IMR-90 (cell line): ENCODE data around the gene TTF2. TPM values are rescaled to one million over a fixed set of nuclear protein-coding genes. Genes with fewer than 3 reads are reported as not detected.

Experiments used
- ATAC-seq: fragments of 200-7000 bp; cut with Tn5 transposase; 2 replicates; pipeline ENCODE4 v1.9.1; 2020; ENCODE audit warnings: low read depth, mild to moderate bottlenecking, moderate library complexity
- BruUV-seq: library from RNA; stranded (reverse); fragments of 400-500 nt; replicated peaks from 2 replicates; lab custom pipeline; 2021; lab: Mats Ljungman, UMichigan
- CTCF ChIA-PET: fragments of 300-600 bp; formaldehyde crosslinking; extraction: SDS; loops from one replicate; lab custom pipeline; 2021; ENCODE audit warnings: antibody characterized with exemption; lab: Yijun Ruan, JAX
- POLR2A ChIA-PET: fragments of 300-600 bp; sonication (Branson Sonifier 250); formaldehyde crosslinking; loops from one replicate; lab custom pipeline; 2022; ENCODE audit warnings: antibody characterized with exemption; ENCODE audit not compliant: unreplicated experiment; lab: Charles Lee
- DNase-seq: peaks from one replicate; pipeline ENCODE4 v3.0.0; 2013
- H2AFZ ChIP-seq: replicated peaks from 2 replicates; pipeline ENCODE3; 2013; ENCODE audit warnings: low read length, mild to moderate bottlenecking; ENCODE audit not compliant: poor library complexity
- H2AK5ac ChIP-seq: 2 replicates; pipeline ENCODE4 v1.6.1; 2013; ENCODE audit warnings: low read depth, low read length, inconsistent platforms
- H2AK9ac ChIP-seq: replicated peaks from 2 replicates; pipeline ENCODE3; 2013; ENCODE audit warnings: mild to moderate bottlenecking, low read depth, low read length, moderate library complexity; ENCODE audit not compliant: poor library complexity
- H2BK120ac ChIP-seq: 2 replicates; pipeline ENCODE4 v1.6.1; 2013; ENCODE audit warnings: low read depth, low read length, inconsistent platforms
- H2BK15ac ChIP-seq: 3 replicates; pipeline ENCODE4 v1.6.1; 2013; ENCODE audit warnings: low read depth, low read length, inconsistent platforms
- H2BK20ac ChIP-seq: 2 replicates; pipeline ENCODE4 v1.6.1; 2013; ENCODE audit warnings: low read depth, mild to moderate bottlenecking, inconsistent platforms, low read length, moderate library complexity
- H2BK5ac ChIP-seq: 2 replicates; pipeline ENCODE4 v1.6.1; 2013; ENCODE audit warnings: mild to moderate bottlenecking, low read depth, low read length, inconsistent platforms; ENCODE audit not compliant: poor library complexity, severe bottlenecking
- H3K14ac ChIP-seq: replicated peaks from 2 replicates; pipeline ENCODE4 v1.6.1; 2013; ENCODE audit warnings: low read depth, low read length, inconsistent platforms
- H3K18ac ChIP-seq: 2 replicates; pipeline ENCODE4 v1.6.1; 2013; ENCODE audit warnings: low read depth, low read length, control low read depth
- H3K23ac ChIP-seq: 2 replicates; pipeline ENCODE4 v1.6.1; 2013; ENCODE audit warnings: low read depth, low read length, inconsistent platforms
- H3K27ac ChIP-seq: 2 replicates; pipeline ENCODE4 v1.5.1; 2013; ENCODE audit warnings: mild to moderate bottlenecking, control low read depth, low read length; ENCODE audit not compliant: insufficient read depth
- H3K27me3 ChIP-seq: 2 replicates; pipeline ENCODE4 v1.6.1; 2013; ENCODE audit warnings: low read length; ENCODE audit not compliant: control insufficient read depth, insufficient read depth
- H3K36me3 ChIP-seq: 2 replicates; pipeline ENCODE4 v1.6.1; 2013; ENCODE audit warnings: low read length, mixed read lengths; ENCODE audit not compliant: control insufficient read depth, insufficient read depth
- H3K4ac ChIP-seq: 2 replicates; pipeline ENCODE4 v1.6.1; 2013; ENCODE audit warnings: low read depth, low read length, inconsistent platforms
- H3K4me1 ChIP-seq: 2 replicates; pipeline ENCODE4 v1.6.1; 2013; ENCODE audit warnings: low read length, mixed read lengths; ENCODE audit not compliant: control insufficient read depth, insufficient read depth
- H3K4me2 ChIP-seq: 2 replicates; pipeline ENCODE4 v1.6.1; 2013; ENCODE audit warnings: low read depth, mild to moderate bottlenecking, control low read depth, low read length, moderate library complexity
- H3K4me3 ChIP-seq: 2 replicates; pipeline ENCODE4 v1.5.1; 2013; ENCODE audit warnings: low read depth, mild to moderate bottlenecking, control low read depth, low read length, moderate library complexity; ENCODE audit not compliant: insufficient read depth
- H3K56ac ChIP-seq: 2 replicates; pipeline ENCODE4 v1.6.1; 2013; ENCODE audit warnings: low read length, inconsistent platforms; ENCODE audit not compliant: insufficient read depth; ENCODE audit errors: extremely low read depth
- H3K79me1 ChIP-seq, 2 experiments: 2 replicates each; pipeline ENCODE4 v1.6.1; 2013; ENCODE audit warnings: low read length in 2 of 2, inconsistent platforms in 1 of 2, low read depth in 1 of 2
- H3K9ac ChIP-seq: 2 replicates; pipeline ENCODE4 v1.6.1; 2013; ENCODE audit warnings: low read depth, low read length, control low read depth
- H3K9me1 ChIP-seq: 2 replicates; pipeline ENCODE4 v1.6.1; 2013; ENCODE audit warnings: low read length, inconsistent platforms; ENCODE audit not compliant: insufficient read depth
- H3K9me3 ChIP-seq: 2 replicates; pipeline ENCODE4 v1.6.1; 2013; ENCODE audit warnings: low read length; ENCODE audit not compliant: control insufficient read depth, insufficient read depth
- H4K20me1 ChIP-seq: 2 replicates; pipeline ENCODE4 v1.6.1; 2013; ENCODE audit warnings: low read length, inconsistent platforms; ENCODE audit not compliant: insufficient read depth
- H4K5ac ChIP-seq: 2 replicates; pipeline ENCODE4 v1.6.1; 2013; ENCODE audit warnings: mild to moderate bottlenecking, low read depth, low read length, control low read depth
- H4K8ac ChIP-seq, 2 experiments: 2 replicates each; pipeline ENCODE4 v1.6.1; 2013; ENCODE audit warnings: low read depth in 2 of 2, low read length in 2 of 2, control low read depth in 1 of 2, inconsistent platforms in 1 of 2
- H4K91ac ChIP-seq: 2 replicates; pipeline ENCODE4 v1.6.1; 2013; ENCODE audit warnings: low read depth, low read length, inconsistent platforms; ENCODE audit not compliant: insufficient read depth
- BHLHE40 ChIP-seq: fragments of 150-350 bp; IDR thresholded peaks from 2 replicates; pipeline ENCODE4 v1.6.1; 2016; ENCODE audit warnings: mild to moderate bottlenecking, low read depth, low read length
- CEBPB ChIP-seq: IDR thresholded peaks from 2 replicates; pipeline ENCODE4 v1.6.1; 2012; ENCODE audit warnings: low read depth, low read length, improper control_type of control experiment
- CHD1 ChIP-seq: IDR thresholded peaks from 2 replicates; pipeline ENCODE4 v1.6.1; 2012; ENCODE audit warnings: low read depth, low read length, improper control_type of control experiment
- FOS ChIP-seq: fragments of 150-350 bp; IDR thresholded peaks from 2 replicates; pipeline ENCODE4 v1.6.1; 2016; ENCODE audit warnings: low read depth, low read length
- MAFK ChIP-seq: IDR thresholded peaks from 2 replicates; pipeline ENCODE4 v1.6.1; 2012; ENCODE audit warnings: low read depth, low read length, improper control_type of control experiment
- MAZ ChIP-seq: IDR thresholded peaks from 2 replicates; pipeline ENCODE4 v1.6.1; 2012; ENCODE audit warnings: low read depth, mild to moderate bottlenecking, low read length, improper control_type of control experiment, moderate library complexity, borderline replicate concordance
- MXI1 ChIP-seq: IDR thresholded peaks from 2 replicates; pipeline ENCODE4 v1.6.1; 2012; ENCODE audit warnings: low read depth, mild to moderate bottlenecking, low read length, moderate library complexity, borderline replicate concordance
- NFE2L2 ChIP-seq: fragments of 150-350 bp; IDR thresholded peaks from 2 replicates; pipeline ENCODE4 v1.6.1; 2016; ENCODE audit warnings: low read depth, mild to moderate bottlenecking, low read length
- POLR2A ChIP-seq: IDR thresholded peaks from 2 replicates; pipeline ENCODE4 v1.6.1; 2012; ENCODE audit warnings: mild to moderate bottlenecking, low read depth, low read length
- RAD21 ChIP-seq: IDR thresholded peaks from 2 replicates; pipeline ENCODE4 v1.6.1; 2012; ENCODE audit warnings: low read length, improper control_type of control experiment
- RCOR1 ChIP-seq: IDR thresholded peaks from 2 replicates; pipeline ENCODE4 v1.6.1; 2012; ENCODE audit warnings: mild to moderate bottlenecking, low read length, improper control_type of control experiment; ENCODE audit not compliant: insufficient replicate concordance
- RFX5 ChIP-seq: IDR thresholded peaks from 2 replicates; pipeline ENCODE4 v1.8.0; 2012; ENCODE audit warnings: low read depth, mild to moderate bottlenecking, low read length, moderate library complexity
- SMC3 ChIP-seq: fragments of 150-350 bp; IDR thresholded peaks from 2 replicates; pipeline ENCODE4 v1.6.1; 2016; ENCODE audit warnings: low read depth, mild to moderate bottlenecking, antibody characterized with exemption, low read length, moderate library complexity
- USF2 ChIP-seq: fragments of 150-350 bp; IDR thresholded peaks from 2 replicates; pipeline ENCODE4 v1.6.1; 2017; ENCODE audit warnings: mild to moderate bottlenecking, antibody characterized with exemption, low read length, low read depth
- WGBS, 2 experiments: methylation state at CpG; one replicate each; pipeline versions ENCODE4 v1.1.5 to v1.1.7; 2013; ENCODE audit warnings: missing lambda C conversion rate in 2 of 2; ENCODE audit not compliant: insufficient read length in 1 of 2; ENCODE audit errors: extremely low coverage in 2 of 2; 5-methylcytosine and 5-hydroxymethylcytosine counted together
- dilution Hi-C: fragments of 300-500 bp; cut with HindIII; formaldehyde crosslinking; loops from one replicate; pipeline ENCODE4 v1.14.3; 2018; ENCODE audit warnings: low sequenced_read_pairs; ENCODE audit not compliant: unreplicated experiment
- in situ Hi-C: fragments of 300-500 bp; cut with MboI; formaldehyde crosslinking; loops from 3 replicates; pipeline ENCODE4 v1.14.3; 2019; ENCODE audit warnings: low sequenced_read_pairs, inconsistent platforms, mixed read lengths
- intact Hi-C: fragments of 100-400 bp; cut with micrococcal nuclease; formaldehyde crosslinking; loops from 2 replicates; pipeline ENCODE4 v1.10.0; 2022
- polyA plus RNA-seq, 3 experiments: library from polyadenylated mRNA; depleted of rRNA; stranded (reverse); fragments of >200 nt; gene quantifications; 2 replicates each; pipeline ENCODE4 v1.2.3, GENCODE V29; 2012; ENCODE audit warnings: low replicate concordance in 1 of 3
- total RNA-seq: library from RNA; depleted of rRNA; stranded (reverse); fragments of >200 nt; gene quantifications from 2 replicates; pipeline ENCODE4 v1.2.3, GENCODE V29; 2012
- TF ChIP-seq, protein P1 (sequence below): conservative IDR thresholded peaks from 2 replicates; pipeline ENCODE4 v1.5.1; 2012; ENCODE audit warnings: mild to moderate bottlenecking, low read depth, low read length, improper control_type of control experiment
- TF ChIP-seq, protein P2 (sequence below): fragments of 150-350 bp; IDR thresholded peaks from 2 replicates; pipeline ENCODE4 v1.6.1; 2016; ENCODE audit warnings: low read depth, mild to moderate bottlenecking, low read length, moderate library complexity, borderline replicate concordance

TTF2 gene
- total and polyA plus RNA-seq, 2 of the 4 experiments (the other 2 are of a cell fraction) = 11.5 to 14.7 TPM

GRCh38 chr1:117107364-117107763 lies 47.2 kb downstream of the TTF2 start:
- no peak overlapping the region for H4K5ac ChIP-seq
- H2BK20ac ChIP-seq = no peak overlapping the region
- no peak overlapping the region for H3K4ac ChIP-seq
- H2BK15ac ChIP-seq = no peak overlapping the region
- ChIA-PET POLR2A (no interaction called here), CTCF (no interaction called here)
- no peak overlapping the region for H2AK9ac ChIP-seq
- no TSS peak for BruUV-seq
- no peak overlapping the region for H3K4me3 ChIP-seq
- no peaks in the 10 kb centered on the region for H3K9me1 ChIP-seq
- H2AFZ ChIP-seq = no peak overlapping the region
- ATAC-seq = no peak
- peaks cover 7% of the 10 kb centered on the region for H3K36me3 ChIP-seq
- H2BK120ac ChIP-seq = no peak overlapping the region
- WGBS, 2 experiments = no CpG with 5 or more reads among the region's 2 CpGs
- dilution Hi-C loops = no loop called here
- no peaks in the 10 kb centered on the region for H3K4me1 ChIP-seq
- no peaks in the 10 kb centered on the region for H3K9me3 ChIP-seq
- no peak overlapping the region for H3K4me2 ChIP-seq
- no peak overlapping the region for H3K56ac ChIP-seq
- no peak overlapping the region for H2AK5ac ChIP-seq
- no peaks in the 10 kb centered on the region for H4K20me1 ChIP-seq
- H3K27ac ChIP-seq = no peak overlapping the region
- intact Hi-C loops = no loop called here
- no peak overlapping the region for H4K91ac ChIP-seq
- H3K79me1 ChIP-seq = no peaks in the 10 kb centered on the region
- H4K8ac ChIP-seq = no peak overlapping the region
- no peak overlapping the region for H3K23ac ChIP-seq
- H3K18ac ChIP-seq = no peak overlapping the region
- no peaks in the 10 kb centered on the region for H3K27me3 ChIP-seq
- in situ Hi-C loops = no loop called here
- no peak for DNase-seq
- H2BK5ac ChIP-seq = no peak overlapping the region
- H3K9ac ChIP-seq = no peak overlapping the region
- H3K14ac ChIP-seq = no peak overlapping the region
- no peak for TF ChIP-seq BHLHE40
- TF ChIP-seq, protein P1, sequence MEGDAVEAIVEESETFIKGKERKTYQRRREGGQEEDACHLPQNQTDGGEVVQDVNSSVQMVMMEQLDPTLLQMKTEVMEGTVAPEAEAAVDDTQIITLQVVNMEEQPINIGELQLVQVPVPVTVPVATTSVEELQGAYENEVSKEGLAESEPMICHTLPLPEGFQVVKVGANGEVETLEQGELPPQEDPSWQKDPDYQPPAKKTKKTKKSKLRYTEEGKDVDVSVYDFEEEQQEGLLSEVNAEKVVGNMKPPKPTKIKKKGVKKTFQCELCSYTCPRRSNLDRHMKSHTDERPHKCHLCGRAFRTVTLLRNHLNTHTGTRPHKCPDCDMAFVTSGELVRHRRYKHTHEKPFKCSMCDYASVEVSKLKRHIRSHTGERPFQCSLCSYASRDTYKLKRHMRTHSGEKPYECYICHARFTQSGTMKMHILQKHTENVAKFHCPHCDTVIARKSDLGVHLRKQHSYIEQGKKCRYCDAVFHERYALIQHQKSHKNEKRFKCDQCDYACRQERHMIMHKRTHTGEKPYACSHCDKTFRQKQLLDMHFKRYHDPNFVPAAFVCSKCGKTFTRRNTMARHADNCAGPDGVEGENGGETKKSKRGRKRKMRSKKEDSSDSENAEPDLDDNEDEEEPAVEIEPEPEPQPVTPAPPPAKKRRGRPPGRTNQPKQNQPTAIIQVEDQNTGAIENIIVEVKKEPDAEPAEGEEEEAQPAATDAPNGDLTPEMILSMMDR = no peak
- no peak for TF ChIP-seq CHD1
- no peak for TF ChIP-seq MAFK
- no peak for TF ChIP-seq RCOR1
- no peak for TF ChIP-seq MXI1
- TF ChIP-seq CEBPB = no peak
- no peak for TF ChIP-seq NFE2L2
- TF ChIP-seq, protein P2, sequence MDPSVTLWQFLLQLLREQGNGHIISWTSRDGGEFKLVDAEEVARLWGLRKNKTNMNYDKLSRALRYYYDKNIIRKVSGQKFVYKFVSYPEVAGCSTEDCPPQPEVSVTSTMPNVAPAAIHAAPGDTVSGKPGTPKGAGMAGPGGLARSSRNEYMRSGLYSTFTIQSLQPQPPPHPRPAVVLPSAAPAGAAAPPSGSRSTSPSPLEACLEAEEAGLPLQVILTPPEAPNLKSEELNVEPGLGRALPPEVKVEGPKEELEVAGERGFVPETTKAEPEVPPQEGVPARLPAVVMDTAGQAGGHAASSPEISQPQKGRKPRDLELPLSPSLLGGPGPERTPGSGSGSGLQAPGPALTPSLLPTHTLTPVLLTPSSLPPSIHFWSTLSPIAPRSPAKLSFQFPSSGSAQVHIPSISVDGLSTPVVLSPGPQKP = no peak
- no peak for TF ChIP-seq RAD21
- TF ChIP-seq SMC3 = no peak
- no peak for TF ChIP-seq POLR2A
- no peak for TF ChIP-seq RFX5
- no peak for TF ChIP-seq MAZ
- TF ChIP-seq FOS = no peak
- no peak for TF ChIP-seq USF2
